Measurements from ENCODE around the gene ZNF318. TPM values are rescaled to one million over a fixed set of nuclear protein-coding genes. Genes with fewer than 3 reads are reported as not detected.
"Not testable (repeated sequence)": the region's sequence is repeated elsewhere in the genome, so short reads cannot be mapped to it uniquely, and the experiment has no call there.

The ZNF318 gene
- total RNA-seq, 4 donors from 2014 or later: 20.9 to 35.5 (median 24.8) TPM

- Histone ChIP-seq H3K9me3 (no peaks in the 10 kb centered on the region), H3K4me1 (peaks cover 17% of the 10 kb centered on the region), H3K36me3 (no peaks in the 10 kb centered on the region), H3K27ac (no peak overlapping the region), H3K4me3 (no peak overlapping the region), H3K27me3 (no peaks in the 10 kb centered on the region)
- WGBS: 89% methylated on average over 2 of the region's 2 CpGs
- no peak for TF ChIP-seq POLR2A (IDR thresholded peaks at IDR 0.05)
- TF ChIP-seq POLR2AphosphoS5 (IDR thresholded peaks at IDR 0.05): no peak
- TF ChIP-seq CTCF (IDR thresholded peaks at IDR 0.05): no peak
- TF ChIP-seq EP300 (IDR thresholded peaks at IDR 0.05): no peak
- no peak for DNase-seq (ENCODE audit: low spot score in 2 of 2)
These were observed 8.3 kb upstream of the ZNF318 start for GRCh38 chr6:43377710-43378229.

GRCh38 chr6:43376551-43376981, 7.1 kb upstream of the ZNF318 start:
- Histone ChIP-seq H3K36me3 (no peaks in the 10 kb centered on the region), H3K27me3 (no peaks in the 10 kb centered on the region), H3K4me1 (peaks cover 21% of the 10 kb centered on the region), H3K9me3 (no peaks in the 10 kb centered on the region), H3K27ac (no peak overlapping the region), H3K4me3 (no peak overlapping the region)
- DNase-seq (ENCODE audit: low spot score in 2 of 2): no peak
- no CpG with 5 or more reads among the region's 1 CpG for WGBS
- TF ChIP-seq CTCF (IDR thresholded peaks at IDR 0.05) (no peak), POLR2AphosphoS5 (IDR thresholded peaks at IDR 0.05) (no peak), EP300 (IDR thresholded peaks at IDR 0.05) (no peak), POLR2A (IDR thresholded peaks at IDR 0.05) (no peak)

DNA sequence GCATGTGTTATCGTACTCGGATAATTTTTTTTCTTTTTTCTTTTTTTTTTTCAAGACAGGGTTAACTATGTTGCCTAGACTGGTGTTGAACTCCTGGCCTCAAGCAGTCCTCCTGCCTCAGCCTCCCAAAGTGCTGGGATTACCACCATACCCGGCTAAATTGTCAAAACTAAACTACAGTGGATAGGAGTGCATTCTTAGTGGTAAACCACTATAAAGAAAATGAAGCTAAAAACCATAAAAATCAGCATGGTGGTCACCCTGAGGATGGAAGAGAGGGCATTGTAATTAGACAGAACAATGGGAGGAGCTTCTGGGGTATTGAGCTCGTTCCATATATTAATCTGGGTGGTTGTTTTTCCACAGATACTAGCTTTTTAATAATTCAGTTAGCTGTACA, 6.2 kb upstream of the ZNF318 start:
- TF ChIP-seq CTCF (IDR thresholded peaks at IDR 0.05) (no peak), EP300 (IDR thresholded peaks at IDR 0.05) (no peak), POLR2AphosphoS5 (IDR thresholded peaks at IDR 0.05) (no peak), POLR2A (IDR thresholded peaks at IDR 0.05) (no peak)
- H3K36me3 ChIP-seq: no peaks in the 10 kb centered on the region
- H3K4me3 ChIP-seq: no peak overlapping the region
- H3K27me3 ChIP-seq: no peaks in the 10 kb centered on the region
- 88% methylated on average over 4 of the region's 4 CpGs for WGBS
- no peak overlapping the region for H3K27ac ChIP-seq
- H3K4me1 ChIP-seq: peaks cover 21% of the 10 kb centered on the region
- DNase-seq (ENCODE audit: low spot score in 2 of 2): no peak
- no peaks in the 10 kb centered on the region for H3K9me3 ChIP-seq

DNA sequence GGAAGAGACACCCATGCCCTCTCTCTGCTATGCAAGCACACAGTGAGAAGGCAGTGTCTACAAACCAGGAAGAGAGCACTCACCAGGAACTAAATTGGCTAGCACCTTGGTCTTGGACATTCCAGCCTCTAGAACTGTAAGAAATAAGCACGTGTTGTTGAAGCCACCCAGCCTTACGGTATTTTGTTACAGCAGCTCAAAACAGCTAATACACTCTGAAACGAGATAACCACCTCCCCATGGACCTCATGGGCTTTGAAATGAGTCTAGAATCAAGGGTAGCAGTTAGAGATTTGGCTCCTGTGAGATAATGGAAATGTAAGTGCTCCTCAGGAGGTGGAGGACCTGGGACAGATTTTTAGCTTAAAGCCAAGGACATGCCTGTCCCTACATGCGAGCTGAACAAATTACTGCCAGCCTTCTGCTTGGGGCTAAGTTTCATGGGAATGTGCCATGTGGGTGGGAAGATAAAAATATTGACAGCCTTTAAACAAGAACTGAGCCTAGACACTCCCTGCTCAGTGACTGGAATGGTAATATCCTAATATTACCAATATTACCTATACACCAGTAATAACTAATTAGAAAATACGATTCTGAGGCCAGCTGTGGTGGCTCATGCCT, 3.9 kb upstream of the ZNF318 start:
- Histone ChIP-seq H3K27me3 (no peaks in the 10 kb centered on the region), H3K4me1 (peaks cover 30% of the 10 kb centered on the region), H3K27ac (peak overlapping the region; percentile 29), H3K9me3 (no peaks in the 10 kb centered on the region), H3K36me3 (no peaks in the 10 kb centered on the region), H3K4me3 (no peak overlapping the region)
- 44% methylated on average over 5 of the region's 5 CpGs for WGBS
- TF ChIP-seq POLR2A (IDR thresholded peaks at IDR 0.05) (no peak), POLR2AphosphoS5 (IDR thresholded peaks at IDR 0.05) (peak in 1 of 3 donors; percentile 47), CTCF (IDR thresholded peaks at IDR 0.05) (no peak), EP300 (IDR thresholded peaks at IDR 0.05) (no peak)
- no peak for DNase-seq (ENCODE audit: low spot score in 2 of 2)

DNA sequence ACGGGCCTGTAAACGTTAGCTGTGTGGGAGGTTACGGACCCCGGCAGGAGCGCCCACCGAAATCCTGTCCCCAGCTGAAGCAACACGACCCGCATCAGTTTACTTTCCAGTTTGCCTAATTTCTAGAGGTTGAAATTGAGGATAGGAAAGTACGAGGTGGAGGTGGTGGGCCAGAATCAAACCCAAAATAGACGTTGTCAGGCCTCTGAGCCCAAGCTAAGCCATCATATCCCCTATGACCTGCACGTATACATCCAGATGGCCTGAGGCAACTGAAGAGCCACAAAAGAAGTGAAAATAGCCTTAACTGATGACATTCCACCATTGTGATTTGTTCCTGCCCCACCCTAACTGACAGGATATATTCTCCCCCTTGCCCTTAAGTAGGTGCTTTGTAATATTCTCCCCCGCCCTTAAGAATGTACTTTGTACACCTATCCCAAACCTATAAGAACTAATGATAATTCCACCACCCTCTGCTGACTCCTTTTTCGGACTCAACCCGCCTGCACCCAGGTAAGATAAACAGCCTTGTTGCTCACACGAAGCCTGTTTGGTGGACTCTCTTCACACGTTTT, 645 bp upstream of the ZNF318 start:
- H3K4me1 ChIP-seq: peaks cover 51% of the 10 kb centered on the region

More for the DNA sequence above, 645 bp upstream of the ZNF318 start:
- WGBS: 30% methylated on average over 16 of the region's 16 CpGs
- not testable (repeated sequence) for H3K27me3 ChIP-seq; DNase-seq (ENCODE audit: low spot score in 2 of 2); H3K9me3 ChIP-seq; H3K36me3 ChIP-seq
- Histone ChIP-seq H3K4me3 (peak overlapping the region; percentile 90), H3K27ac (peak overlapping the region; percentile 72)
